ENCODE measurements around the gene FBXW5. TPM values are rescaled to one million over a fixed set of nuclear protein-coding genes. Genes with fewer than 3 reads are reported as not detected.

Gene FBXW5
- total RNA-seq, 1 experiment from 2014 or later, result 88.0 TPM

DNA sequence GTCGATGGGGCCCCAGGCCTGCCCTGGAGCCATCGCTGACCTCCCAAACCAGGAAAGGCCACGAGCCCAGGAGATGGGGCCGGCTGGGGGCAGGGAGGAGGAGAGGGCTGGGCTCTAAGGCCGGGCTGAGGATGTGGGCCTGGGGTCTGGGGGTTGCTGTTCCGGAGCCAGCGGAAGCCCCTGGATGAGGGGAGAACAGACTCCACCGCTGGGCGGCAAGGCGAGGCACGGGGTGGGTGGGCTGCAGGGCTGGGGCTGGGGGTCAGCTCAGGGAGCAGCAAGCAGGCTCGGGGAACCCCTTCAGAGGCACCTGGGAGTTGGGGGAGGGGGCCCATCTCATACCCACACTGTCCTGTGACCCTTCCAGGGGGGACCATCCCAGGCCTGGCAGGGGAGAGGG lies 19.2 kb upstream of the FBXW5 start:
- ChIA-PET CTCF (interaction anchor here (1.4 to 1.6 kb wide), 3 partner anchors 14 to 16 kb away, joined by 3 to 5 read pairs (median 3); no protein-coding TSS in a partner anchor), RAD21 (ENCODE audit: low non-redundant PET in 1 of 2, low total read pairs in 2 of 2, uncharacterized antibody in 2 of 2, unreplicated experiment in 2 of 2) (no interaction called here), POLR2A (interaction anchor here (1.4 kb wide), 1 partner anchor 10 kb away, joined by 3 read pairs; no protein-coding TSS in a partner anchor)
- Histone ChIP-seq H3K27ac (ENCODE audit: low read depth, low read length) (peak overlapping the region; percentile 63; the same call in 1 of the 2 replicates), H3K27me3 (ENCODE audit: insufficient read depth, low read length) (no peaks in the 10 kb centered on the region), H3K4me2 (ENCODE audit: low read length) (peak overlapping the region; percentile 88), H2AFZ (ENCODE audit: low read depth, low read length, poor library complexity, severe bottlenecking) (no peak overlapping the region), H3K9me3 (ENCODE audit: control insufficient read depth in 1 of 2, insufficient read depth in 1 of 2, low read depth in 1 of 2, low read length in 2 of 2) (no peaks in the 10 kb centered on the region), H4K20me1 (ENCODE audit: insufficient read depth) (no peaks in the 10 kb centered on the region), H3K9me2 (ENCODE audit: insufficient read depth) (no peaks in the 10 kb centered on the region), H3K36me3 (ENCODE audit: control insufficient read depth in 1 of 2, insufficient read depth in 2 of 2, low read length in 2 of 2) (no peaks in the 10 kb centered on the region), H3K79me2 (ENCODE audit: insufficient read depth, low read length) (no peaks in the 10 kb centered on the region), H3K4me1 (ENCODE audit: control insufficient read depth in 1 of 2, insufficient read depth in 2 of 2, low read length in 2 of 2) (peaks cover 11 to 28% of the 10 kb centered on the region in 2 experiments), H3K4me3 (replicated peaks in 1 of 2; ENCODE audit: low read depth in 1 of 2, low read length in 2 of 2) (peak overlapping the region in 1 of 2 experiments; percentile 45; a peak in 1 of 4 replicates), H3K9ac (ENCODE audit: low read length) (peak overlapping the region; percentile 49)
- BruUV-seq (replicated peaks), result no TSS peak
- ATAC-seq (no peak; the same call in 1 of the 2 replicates), DNase-seq (ENCODE audit: low read depth, low spot score) (no peak)
- intact Hi-C loops (cut with micrococcal nuclease), result no loop called here
- TF ChIP-seq EGR1 (IDR thresholded peaks at IDR 0.05; ENCODE audit: low read depth) (no peak), EZH2 (IDR thresholded peaks at IDR 0.05) (no peak), TCF7L2 (IDR thresholded peaks at IDR 0.05; ENCODE audit: borderline replicate concordance, extremely low read depth, insufficient read depth, insufficient read length) (no peak), ZNF274 (IDR thresholded peaks at IDR 0.05; ENCODE audit: low read depth, low read length) (no peak), CBX3 (IDR thresholded peaks at IDR 0.05; ENCODE audit: low read depth) (no peak), POLR2A (IDR thresholded peaks at IDR 0.05; ENCODE audit: borderline replicate concordance, extremely low read depth, insufficient read depth, insufficient read length) (no peak), CTCF (IDR thresholded peaks at IDR 0.05 in 2 of 3, conservative IDR thresholded peaks at IDR 0.05 in 1 of 3; ENCODE audit: borderline replicate concordance in 1 of 3, insufficient read depth in 1 of 3, low read depth in 2 of 3, low read length in 2 of 3) (no peak), ZFX (IDR thresholded peaks at IDR 0.05) (no peak), RAD21 (IDR thresholded peaks at IDR 0.05; ENCODE audit: low read depth) (no peak), REST (IDR thresholded peaks at IDR 0.05; ENCODE audit: low read depth) (no peak), CEBPB (IDR thresholded peaks at IDR 0.05; ENCODE audit: low read depth) (no peak), ELF1 (IDR thresholded peaks at IDR 0.05; ENCODE audit: borderline replicate concordance, low read depth) (no peak), JUND (IDR thresholded peaks at IDR 0.05) (no peak), YY1 (IDR thresholded peaks at IDR 0.05; ENCODE audit: extremely low read depth, insufficient replicate concordance, low read depth, low read length) (no peak), SIN3A (IDR thresholded peaks at IDR 0.05; ENCODE audit: low read depth) (no peak), SRF (IDR thresholded peaks at IDR 0.05; ENCODE audit: low read depth) (no peak)
- TF ChIP-seq, protein P1, sequence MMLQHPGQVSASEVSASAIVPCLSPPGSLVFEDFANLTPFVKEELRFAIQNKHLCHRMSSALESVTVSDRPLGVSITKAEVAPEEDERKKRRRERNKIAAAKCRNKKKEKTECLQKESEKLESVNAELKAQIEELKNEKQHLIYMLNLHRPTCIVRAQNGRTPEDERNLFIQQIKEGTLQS (IDR thresholded peaks at IDR 0.05), result no peak
- TF ChIP-seq, protein P2, sequence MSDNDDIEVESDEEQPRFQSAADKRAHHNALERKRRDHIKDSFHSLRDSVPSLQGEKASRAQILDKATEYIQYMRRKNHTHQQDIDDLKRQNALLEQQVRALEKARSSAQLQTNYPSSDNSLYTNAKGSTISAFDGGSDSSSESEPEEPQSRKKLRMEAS (IDR thresholded peaks at IDR 0.05), result no peak
- TF ChIP-seq, protein P3, sequence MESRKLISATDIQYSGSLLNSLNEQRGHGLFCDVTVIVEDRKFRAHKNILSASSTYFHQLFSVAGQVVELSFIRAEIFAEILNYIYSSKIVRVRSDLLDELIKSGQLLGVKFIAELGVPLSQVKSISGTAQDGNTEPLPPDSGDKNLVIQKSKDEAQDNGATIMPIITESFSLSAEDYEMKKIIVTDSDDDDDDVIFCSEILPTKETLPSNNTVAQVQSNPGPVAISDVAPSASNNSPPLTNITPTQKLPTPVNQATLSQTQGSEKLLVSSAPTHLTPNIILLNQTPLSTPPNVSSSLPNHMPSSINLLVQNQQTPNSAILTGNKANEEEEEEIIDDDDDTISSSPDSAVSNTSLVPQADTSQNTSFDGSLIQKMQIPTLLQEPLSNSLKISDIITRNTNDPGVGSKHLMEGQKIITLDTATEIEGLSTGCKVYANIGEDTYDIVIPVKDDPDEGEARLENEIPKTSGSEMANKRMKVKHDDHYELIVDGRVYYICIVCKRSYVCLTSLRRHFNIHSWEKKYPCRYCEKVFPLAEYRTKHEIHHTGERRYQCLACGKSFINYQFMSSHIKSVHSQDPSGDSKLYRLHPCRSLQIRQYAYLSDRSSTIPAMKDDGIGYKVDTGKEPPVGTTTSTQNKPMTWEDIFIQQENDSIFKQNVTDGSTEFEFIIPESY (IDR thresholded peaks at IDR 0.05; ENCODE audit: extremely low read depth, insufficient replicate concordance, low read length), result no peak

Data from HCT116 (cell line).